A549 (cell line): ENCODE data around the gene LOXL4.

Experiments
- CTCF ChIP-seq: fragments of >200 bp; sonication (Bioruptor Twin); formaldehyde crosslinking; IDR thresholded peaks from 3 replicates; pipeline ENCODE4 v1.5.1; 2016
- EP300 ChIP-seq, 2 experiments: fragments of >200 bp; sonication (Bioruptor Twin); formaldehyde crosslinking; IDR thresholded peaks; 2 replicates in 1 of 2; 3 replicates in 1 of 2; pipeline ENCODE4 v1.6.1; 2016 to 2017
- MAX ChIP-seq: IDR thresholded peaks from 2 replicates; pipeline ENCODE4 v1.6.1; 2012
- POLR2A ChIP-seq: IDR thresholded peaks from 2 replicates; pipeline ENCODE4 v1.6.1; 2012; ENCODE audit warnings: mild to moderate bottlenecking, low read length
- SREBF2 ChIP-seq: fragments of 450-650 bp; IDR thresholded peaks from 2 replicates; pipeline ENCODE4 v1.6.1; 2014; ENCODE audit warnings: mild to moderate bottlenecking, moderate library complexity

GRCh38 chr10:98215373-98215772 is 52.6 kb downstream of the LOXL4 start:
- TF ChIP-seq CTCF (no peak), MAX (no peak), SREBF2 (no peak), POLR2A (no peak), EP300 (IDR thresholded peaks at IDR 0.05) (no peak)
